Ishikawa (cell line): ENCODE results near the gene NDOR1.

ENCODE experiments used
- CEBPB ChIP-seq: IDR thresholded peaks from 2 replicates; pipeline ENCODE4 v1.6.1; 2012
- CREB1 ChIP-seq: IDR thresholded peaks from 2 replicates; pipeline ENCODE4 v1.6.1; 2012; ENCODE audit warnings: low read depth
- EGR1 ChIP-seq: IDR thresholded peaks from 2 replicates; pipeline ENCODE4 v1.6.1; 2012
- EP300 ChIP-seq: IDR thresholded peaks from 2 replicates; pipeline ENCODE4 v1.6.1; 2012; ENCODE audit warnings: borderline replicate concordance
- FOXM1 ChIP-seq: IDR thresholded peaks from 2 replicates; pipeline ENCODE4 v1.6.1; 2012; ENCODE audit warnings: low read depth, borderline replicate concordance
- NFIC ChIP-seq: IDR thresholded peaks from 2 replicates; pipeline ENCODE4 v1.6.1; 2012
- RAD21 ChIP-seq: IDR thresholded peaks from 2 replicates; pipeline ENCODE4 v1.6.1; 2012; ENCODE audit warnings: low read depth
- TAF1 ChIP-seq: IDR thresholded peaks from 2 replicates; pipeline ENCODE4 v1.6.1; 2012; ENCODE audit warnings: low read depth, mild to moderate bottlenecking
- TCF12 ChIP-seq: IDR thresholded peaks from 2 replicates; pipeline ENCODE4 v1.6.1; 2012; ENCODE audit warnings: low read depth
- TEAD4 ChIP-seq: IDR thresholded peaks from 2 replicates; pipeline ENCODE4 v1.6.1; 2012
- YY1 ChIP-seq: IDR thresholded peaks from 2 replicates; pipeline ENCODE4 v1.6.1; 2012; ENCODE audit warnings: low read depth
- ZBTB7A ChIP-seq: IDR thresholded peaks from 2 replicates; pipeline ENCODE4 v1.6.1; 2012; ENCODE audit warnings: low read depth
- TF ChIP-seq, protein P1 (sequence below): IDR thresholded peaks from 2 replicates; pipeline ENCODE4 v1.6.1; 2012; ENCODE audit warnings: low read depth, mild to moderate bottlenecking
- TF ChIP-seq, protein P2 (sequence below): IDR thresholded peaks from 2 replicates; pipeline ENCODE4 v1.6.1; 2012
- TF ChIP-seq, protein P3 (sequence below): IDR thresholded peaks from 2 replicates; pipeline ENCODE4 v1.6.1; 2012

NDOR1 gene

DNA sequence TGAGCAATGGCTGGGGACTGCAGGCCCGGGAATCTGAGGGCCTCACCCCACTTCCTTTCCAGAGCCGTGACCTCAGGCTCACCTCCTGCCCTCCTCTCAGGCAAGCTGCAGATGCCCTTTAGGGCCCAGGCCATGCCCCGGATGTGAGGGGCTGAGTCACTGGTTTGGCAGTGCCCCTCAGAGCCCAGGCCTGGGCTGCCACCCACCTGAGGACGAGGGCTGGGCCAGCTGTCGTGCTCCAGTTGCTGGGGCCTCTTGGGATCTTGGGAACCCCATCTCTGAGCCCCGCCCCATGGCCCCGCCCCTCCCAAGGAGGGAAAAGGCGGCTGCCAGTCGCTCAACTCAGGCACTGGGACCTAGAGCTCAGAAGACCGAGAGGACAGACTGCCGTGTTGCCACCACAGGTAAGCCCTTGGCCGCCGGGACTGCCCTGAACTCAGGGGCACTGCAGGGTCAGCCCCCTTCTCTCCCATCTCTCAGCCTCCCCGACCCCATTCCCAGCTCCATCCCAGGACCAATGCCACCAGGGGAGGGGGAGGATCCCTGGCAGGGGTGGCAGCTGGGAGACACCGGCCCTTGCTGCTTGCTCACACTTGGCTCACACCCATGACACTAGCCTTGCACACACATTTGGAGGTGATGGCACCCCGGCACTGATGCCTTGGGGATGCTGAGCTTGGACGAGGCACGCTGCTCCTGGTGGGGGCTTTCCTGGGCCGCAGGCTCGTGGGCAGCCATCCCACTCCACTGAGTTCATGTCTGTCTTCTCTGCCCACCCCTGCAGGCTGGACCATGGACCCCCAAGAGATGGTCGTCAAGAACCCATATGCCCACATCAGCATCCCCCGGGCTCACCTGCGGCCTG is 19.6 kb downstream of the NDOR1 start, which contains the start of gene CYSRT1:
Gene CYSRT1 (plus strand): TSS at position 345 of the 865 bp plus-strand sequence. CDS start 448 bp downstream, at position 793.
- TF ChIP-seq EGR1 = no peak

DNA sequence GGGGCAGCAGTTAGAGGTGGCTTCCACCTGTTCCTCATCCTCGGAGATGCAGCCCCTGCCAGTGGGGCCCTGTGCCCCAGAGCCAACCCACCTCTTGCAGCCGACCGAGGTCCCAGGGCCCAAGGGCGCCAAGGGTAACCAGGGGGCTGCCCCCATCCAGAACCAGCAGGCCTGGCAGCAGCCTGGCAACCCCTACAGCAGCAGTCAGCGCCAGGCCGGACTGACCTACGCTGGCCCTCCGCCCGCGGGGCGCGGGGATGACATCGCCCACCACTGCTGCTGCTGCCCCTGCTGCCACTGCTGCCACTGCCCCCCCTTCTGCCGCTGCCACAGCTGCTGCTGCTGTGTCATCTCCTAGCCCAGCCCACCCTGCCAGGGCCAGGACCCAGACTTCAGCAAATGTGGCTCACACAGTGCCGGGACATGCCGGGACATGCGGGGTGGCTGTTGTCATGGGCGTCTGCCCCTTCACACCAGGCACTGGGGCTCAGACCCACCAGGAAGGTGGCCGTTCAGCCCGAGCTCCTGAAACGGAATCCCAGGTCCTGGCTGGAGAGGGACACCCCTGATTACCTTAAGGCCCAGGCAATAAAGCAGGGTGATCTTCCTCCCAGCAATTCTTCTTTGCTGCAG is 20.3 kb downstream of the NDOR1 start:
- no peak for TF ChIP-seq EP300
- no peak for TF ChIP-seq FOXM1
- no peak for TF ChIP-seq NFIC
- TF ChIP-seq, protein P1, sequence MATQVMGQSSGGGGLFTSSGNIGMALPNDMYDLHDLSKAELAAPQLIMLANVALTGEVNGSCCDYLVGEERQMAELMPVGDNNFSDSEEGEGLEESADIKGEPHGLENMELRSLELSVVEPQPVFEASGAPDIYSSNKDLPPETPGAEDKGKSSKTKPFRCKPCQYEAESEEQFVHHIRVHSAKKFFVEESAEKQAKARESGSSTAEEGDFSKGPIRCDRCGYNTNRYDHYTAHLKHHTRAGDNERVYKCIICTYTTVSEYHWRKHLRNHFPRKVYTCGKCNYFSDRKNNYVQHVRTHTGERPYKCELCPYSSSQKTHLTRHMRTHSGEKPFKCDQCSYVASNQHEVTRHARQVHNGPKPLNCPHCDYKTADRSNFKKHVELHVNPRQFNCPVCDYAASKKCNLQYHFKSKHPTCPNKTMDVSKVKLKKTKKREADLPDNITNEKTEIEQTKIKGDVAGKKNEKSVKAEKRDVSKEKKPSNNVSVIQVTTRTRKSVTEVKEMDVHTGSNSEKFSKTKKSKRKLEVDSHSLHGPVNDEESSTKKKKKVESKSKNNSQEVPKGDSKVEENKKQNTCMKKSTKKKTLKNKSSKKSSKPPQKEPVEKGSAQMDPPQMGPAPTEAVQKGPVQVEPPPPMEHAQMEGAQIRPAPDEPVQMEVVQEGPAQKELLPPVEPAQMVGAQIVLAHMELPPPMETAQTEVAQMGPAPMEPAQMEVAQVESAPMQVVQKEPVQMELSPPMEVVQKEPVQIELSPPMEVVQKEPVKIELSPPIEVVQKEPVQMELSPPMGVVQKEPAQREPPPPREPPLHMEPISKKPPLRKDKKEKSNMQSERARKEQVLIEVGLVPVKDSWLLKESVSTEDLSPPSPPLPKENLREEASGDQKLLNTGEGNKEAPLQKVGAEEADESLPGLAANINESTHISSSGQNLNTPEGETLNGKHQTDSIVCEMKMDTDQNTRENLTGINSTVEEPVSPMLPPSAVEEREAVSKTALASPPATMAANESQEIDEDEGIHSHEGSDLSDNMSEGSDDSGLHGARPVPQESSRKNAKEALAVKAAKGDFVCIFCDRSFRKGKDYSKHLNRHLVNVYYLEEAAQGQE = no peak
- 0 out of 2 replicates have a peak, but pooled peaks have one; percentile 13 for TF ChIP-seq ZBTB7A

DNA sequence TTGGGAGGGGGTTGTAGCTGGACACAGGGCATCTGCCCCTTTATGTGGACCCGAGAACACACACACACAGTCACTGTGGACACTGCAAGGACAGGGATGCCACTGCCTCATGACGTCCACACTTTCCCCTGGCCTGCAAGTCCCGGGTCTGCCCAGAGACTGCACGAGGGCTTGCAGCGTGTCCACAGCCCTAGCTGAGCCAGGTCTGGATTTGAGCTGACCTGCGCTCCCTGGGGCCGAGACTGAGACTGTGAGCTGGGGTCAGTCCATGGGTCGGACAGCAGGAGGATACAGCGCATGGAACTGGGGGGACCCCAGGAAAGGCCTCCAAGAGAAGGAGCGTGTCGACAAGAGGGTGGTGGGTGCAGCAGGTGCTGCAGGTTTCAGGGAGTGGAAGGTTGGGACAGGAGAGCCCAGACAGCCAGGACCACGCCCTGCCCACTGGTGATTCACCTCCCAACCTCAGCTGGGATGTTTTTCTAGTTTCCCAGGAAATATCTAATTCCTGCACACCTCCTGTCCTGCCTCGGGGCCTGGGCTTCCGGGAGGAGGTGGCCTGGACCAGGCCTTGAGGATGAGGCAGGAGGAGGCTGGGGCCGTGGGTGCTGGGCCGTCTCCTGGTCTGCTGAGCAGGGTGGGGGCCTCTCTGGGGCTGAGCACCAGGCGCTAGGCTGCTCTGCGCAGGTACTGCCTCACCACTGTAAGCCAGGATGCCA is 21.0 kb downstream of the NDOR1 start:
- TF ChIP-seq TCF12 (no peak), RAD21 (no peak), NFIC (no peak)

DNA sequence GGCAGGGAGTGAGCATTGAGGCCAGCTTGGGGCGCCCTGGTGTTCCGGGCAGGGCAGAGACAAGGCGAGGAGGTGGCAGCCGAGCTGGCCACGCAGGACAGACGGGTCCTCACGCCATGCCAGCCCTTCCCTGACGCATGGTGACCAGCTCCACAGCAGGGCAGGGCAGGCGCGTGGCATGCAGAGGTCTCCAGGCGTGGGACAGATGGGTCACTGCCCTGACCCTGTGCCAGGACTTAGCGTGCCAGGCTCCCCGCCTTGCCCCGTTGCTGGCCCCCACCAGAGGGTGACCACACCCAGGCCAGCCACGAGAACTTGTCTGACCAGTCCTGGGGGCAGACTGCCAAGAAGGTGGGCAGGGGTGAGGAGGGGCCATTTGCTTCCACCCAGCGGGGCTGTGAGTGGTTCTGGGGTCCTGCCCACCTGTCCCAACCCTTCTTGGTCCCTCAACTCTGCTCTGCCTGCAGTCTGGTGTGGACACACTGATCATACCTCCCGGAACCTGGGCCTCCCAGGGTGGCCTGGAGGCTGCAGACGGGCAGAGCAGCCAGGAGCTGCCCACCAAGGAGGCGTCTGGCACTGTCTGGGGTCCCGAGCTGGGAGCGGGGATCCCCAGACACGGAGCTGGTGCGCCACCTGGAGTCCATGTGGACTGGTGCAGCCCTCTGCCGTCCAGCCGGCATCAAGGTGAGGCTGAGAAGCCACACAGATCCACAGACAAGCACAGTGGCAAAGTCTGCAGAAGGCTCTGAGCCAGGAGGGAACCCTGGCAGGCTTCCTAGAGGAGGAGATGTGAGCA is 21.8 kb downstream of the NDOR1 start, which contains the start of gene RNF224:
Gene RNF224 (plus strand): TSS at position 449 of the 799 bp plus-strand sequence. CDS start 834 bp downstream, outside the sequence.
- TF ChIP-seq, protein P1 = no peak
- TF ChIP-seq, protein P2, sequence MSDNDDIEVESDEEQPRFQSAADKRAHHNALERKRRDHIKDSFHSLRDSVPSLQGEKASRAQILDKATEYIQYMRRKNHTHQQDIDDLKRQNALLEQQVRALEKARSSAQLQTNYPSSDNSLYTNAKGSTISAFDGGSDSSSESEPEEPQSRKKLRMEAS = no peak; the same call in none of the 2 replicates
- TF ChIP-seq RAD21 (peak; percentile 95), EGR1 (0 out of 2 replicates have a peak, but pooled peaks have one; percentile 50), TEAD4 (peak; percentile 78), CREB1 (no peak), TAF1 (peak; percentile 40; the same call in 1 of the 2 replicates), CEBPB (no peak; the same call in 1 of the 2 replicates), FOXM1 (peak; percentile 71), TCF12 (peak; percentile 94), ZBTB7A (peak; percentile 96), EP300 (peak; percentile 89), NFIC (peak; percentile 99), YY1 (peak; percentile 56; the same call in 1 of the 2 replicates)
- TF ChIP-seq, protein P3, sequence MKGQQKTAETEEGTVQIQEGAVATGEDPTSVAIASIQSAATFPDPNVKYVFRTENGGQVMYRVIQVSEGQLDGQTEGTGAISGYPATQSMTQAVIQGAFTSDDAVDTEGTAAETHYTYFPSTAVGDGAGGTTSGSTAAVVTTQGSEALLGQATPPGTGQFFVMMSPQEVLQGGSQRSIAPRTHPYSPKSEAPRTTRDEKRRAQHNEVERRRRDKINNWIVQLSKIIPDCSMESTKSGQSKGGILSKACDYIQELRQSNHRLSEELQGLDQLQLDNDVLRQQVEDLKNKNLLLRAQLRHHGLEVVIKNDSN = no peak

DNA sequence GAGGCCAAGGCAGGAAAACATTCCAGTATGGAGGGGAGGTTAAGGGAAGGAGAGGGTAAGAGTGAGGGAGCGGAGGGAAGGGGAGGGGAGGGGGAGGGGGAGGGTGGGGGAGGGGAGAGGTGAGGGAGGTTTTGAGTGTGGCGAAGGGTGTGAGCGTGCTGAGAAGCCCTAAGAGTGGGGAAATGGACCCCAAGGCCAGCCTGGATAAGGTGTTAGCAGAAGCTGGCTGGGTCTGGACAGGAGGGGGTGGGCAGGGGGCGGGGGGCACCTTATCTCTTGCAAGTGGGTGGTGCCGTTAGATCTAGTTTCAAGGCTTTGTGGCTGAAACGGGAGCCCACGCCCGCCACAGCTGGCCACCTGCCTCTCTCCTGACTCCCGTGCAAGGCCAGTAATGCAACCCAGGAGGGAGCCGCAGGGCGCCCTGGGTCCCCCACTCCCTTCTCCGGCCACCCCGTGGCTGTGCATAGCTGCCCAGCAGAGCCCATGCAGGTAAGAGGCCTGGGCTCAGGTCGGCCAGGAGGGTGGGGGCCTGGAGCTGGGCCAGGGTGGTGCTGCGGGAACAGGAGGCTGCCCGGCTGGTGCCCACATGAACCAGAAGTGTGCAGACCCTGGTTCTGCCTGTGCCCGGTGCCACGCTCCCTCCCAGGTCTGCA is 22.5 kb downstream of the NDOR1 start:
- TF ChIP-seq, protein P1 = no peak
- no peak for TF ChIP-seq EGR1
- no peak for TF ChIP-seq NFIC
- no peak for TF ChIP-seq EP300
- TF ChIP-seq, protein P2 = no peak
- no peak for TF ChIP-seq TCF12
- no peak for TF ChIP-seq RAD21
- no peak for TF ChIP-seq CREB1
- no peak for TF ChIP-seq ZBTB7A
